ENCODE results near the gene SOBP. TPM values are rescaled to one million over a fixed set of nuclear protein-coding genes. Genes with fewer than 3 reads are reported as not detected.

SOBP gene
- total RNA-seq, 1 experiment from 2014 or later: 1.6 TPM

DNA sequence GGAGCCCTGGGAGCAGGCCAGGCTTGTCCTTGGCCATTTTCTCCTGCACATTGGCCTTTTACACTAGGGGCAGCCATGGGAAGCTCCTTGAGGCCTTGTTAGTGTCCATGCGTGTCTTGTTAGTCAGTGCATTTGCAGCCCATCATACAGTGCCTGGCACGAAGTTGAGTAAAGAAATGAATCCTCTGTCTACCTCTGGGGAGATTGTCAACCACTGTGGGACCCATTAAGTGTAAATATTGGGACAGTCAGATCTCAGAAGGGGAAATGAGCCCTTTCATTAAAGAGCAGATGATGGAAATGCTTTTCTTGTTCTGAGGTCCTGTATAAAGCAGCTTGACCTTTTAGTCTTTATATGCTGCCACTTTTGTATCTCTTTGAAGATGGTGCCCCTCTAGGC, 33.9 kb downstream of the SOBP start:
- DNase-seq (ENCODE audit: low read depth): no peak

DNA sequence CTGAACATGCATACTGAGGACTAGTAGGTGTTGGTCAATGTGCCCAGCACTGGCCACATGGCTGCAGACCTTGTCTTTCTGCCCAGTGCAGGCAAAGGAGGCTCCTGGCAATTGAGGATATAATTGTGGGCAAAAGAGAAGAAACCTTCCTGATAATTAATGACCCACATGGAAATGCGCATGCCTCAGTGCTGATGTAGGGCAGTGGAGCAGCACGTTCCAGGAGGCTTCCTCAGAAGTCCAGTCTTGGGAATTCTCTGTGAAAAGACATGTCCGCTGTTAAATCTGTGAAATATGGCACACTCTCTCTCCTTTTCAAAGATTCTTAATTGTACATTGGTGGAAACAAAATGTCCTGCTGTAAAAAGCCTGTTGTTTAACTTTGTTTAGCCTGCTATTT, 34.7 kb downstream of the SOBP start:
- DNase-seq (ENCODE audit: low read depth): no peak

DNA sequence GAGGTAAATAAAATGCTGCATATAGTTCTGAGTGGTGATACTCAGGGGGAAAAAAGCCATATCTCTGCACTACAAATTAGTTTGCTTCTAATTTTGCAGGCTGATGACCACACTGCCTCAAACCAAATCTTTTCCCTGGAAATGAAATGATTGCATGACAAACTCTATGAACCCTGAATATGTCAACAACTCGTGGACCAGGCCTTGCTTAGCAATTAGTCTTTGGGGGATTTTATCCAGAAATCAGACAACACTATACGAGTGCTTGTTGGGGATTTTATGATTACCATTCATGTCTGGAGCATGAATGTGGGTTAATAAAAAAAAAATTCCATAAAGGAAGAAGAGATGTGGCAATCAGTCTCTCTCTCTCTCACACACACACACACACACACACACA, 42.0 kb downstream of the SOBP start:
- no peak for DNase-seq (ENCODE audit: low read depth)

DNA sequence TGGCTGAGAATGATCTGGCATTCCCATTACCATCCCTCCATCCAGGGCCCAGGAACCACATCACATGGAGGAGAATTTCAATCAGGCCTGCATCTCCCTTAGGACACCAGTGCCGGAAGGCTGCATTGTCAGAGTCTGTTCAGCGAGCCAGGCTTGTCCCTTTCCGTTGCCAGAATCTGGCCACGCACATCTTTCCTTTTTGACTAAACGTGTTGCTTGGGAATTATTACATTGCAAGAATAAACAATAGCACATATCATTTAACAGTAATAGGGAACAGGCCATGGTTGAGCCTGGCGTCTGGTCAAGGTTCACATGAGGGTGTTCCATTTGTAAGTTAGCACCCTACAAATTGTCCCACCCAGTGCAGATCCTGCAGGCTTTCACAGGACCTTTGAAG, 42.8 kb downstream of the SOBP start:
- no peak for DNase-seq (ENCODE audit: low read depth)

DNA sequence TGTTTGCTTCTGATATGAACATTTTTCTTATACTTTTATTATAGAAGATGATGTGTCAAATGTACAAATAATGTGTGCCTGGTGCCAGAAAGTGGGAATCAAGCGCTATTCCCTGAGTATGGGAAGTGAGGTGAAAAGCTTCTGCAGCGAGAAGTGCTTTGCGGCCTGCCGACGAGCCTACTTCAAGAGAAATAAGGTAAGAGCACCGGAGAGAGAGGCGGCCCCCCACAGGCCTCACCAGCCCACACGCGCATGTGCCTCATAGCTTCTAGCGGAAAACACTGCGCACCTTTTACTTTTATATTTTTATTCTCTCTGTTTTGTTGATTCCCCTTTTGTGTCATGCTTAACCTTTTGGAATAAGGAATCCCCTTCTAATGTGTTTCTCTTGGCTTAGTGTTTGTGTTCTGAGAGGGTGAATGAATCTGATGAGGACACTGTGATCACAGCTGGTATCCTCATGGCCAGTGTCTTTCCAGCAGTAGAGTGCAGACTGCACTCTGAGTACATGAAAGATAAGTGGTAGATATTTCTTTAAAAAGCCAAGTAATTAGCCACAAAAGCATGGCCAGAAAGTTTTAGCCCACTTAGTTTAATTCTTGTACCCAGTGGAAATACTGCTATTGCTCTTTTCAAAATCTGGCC, 43.6 kb downstream of the SOBP start:
- DNase-seq (ENCODE audit: low read depth): no peak

- DNase-seq (ENCODE audit: low read depth): no peak
These were observed 44.7 kb downstream of the SOBP start for GRCh38 chr6:107534571-107535141.

- DNase-seq (ENCODE audit: low read depth): no peak
These were observed 45.7 kb downstream of the SOBP start for GRCh38 chr6:107535626-107536025.

GRCh38 chr6:107536180-107536961, 46.5 kb downstream of the SOBP start:
- no peak for DNase-seq (ENCODE audit: low read depth)

DNA sequence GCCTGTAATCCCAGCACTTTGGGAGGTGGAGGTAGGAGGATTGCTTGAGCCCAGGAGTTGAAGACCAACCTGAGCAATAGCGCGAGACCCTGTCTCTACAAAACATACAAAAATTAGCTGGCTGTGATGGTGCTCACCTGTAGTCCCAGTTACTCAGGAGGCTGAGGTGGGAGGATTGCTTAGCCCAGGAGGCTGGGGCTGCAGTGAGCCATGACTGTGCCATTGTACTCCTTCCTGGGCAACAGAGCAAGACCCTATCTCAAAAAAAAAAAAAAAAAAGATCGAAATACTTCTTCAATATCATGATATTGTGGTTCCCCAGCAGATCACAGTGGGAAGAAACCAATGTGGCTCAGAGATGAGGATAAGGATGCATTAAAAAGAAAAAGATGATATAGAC, 47.6 kb downstream of the SOBP start:
- no peak for DNase-seq (ENCODE audit: low read depth)

DNA sequence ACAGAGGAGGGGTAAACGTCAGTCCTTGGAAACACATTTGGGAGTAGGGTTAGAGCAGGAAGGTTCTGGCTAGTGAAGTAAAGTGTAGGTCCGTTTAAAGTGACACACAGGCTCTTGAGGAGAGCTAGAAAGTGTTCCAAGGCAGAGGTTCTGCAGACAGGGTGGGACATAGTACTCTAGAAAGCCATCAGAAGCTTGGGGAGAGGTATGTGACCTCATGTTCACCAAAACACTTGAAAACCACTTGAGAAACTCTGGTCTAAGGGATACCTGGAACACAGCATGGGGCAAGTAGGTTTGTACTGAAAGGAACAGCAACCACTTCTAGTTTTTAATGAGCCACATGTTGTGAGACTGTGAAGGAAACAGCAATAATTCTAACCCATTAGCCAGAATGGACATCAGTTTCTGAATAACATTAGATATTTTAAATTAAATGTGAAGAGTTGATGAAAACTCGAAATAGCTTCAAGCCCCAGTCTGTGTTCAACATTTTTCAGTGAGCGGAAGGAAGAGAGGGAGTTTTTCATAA, 49.0 kb downstream of the SOBP start:
- DNase-seq (ENCODE audit: low read depth): no peak

GRCh38 chr6:107539409-107539808, 49.5 kb downstream of the SOBP start:
- peak; percentile 3 for DNase-seq (ENCODE audit: low read depth)

- DNase-seq (ENCODE audit: low read depth): no peak
These were observed 50.0 kb downstream of the SOBP start for GRCh38 chr6:107539849-107540464.

- DNase-seq (ENCODE audit: low read depth): no peak
These were observed 50.5 kb downstream of the SOBP start for GRCh38 chr6:107540465-107540857.

DNA sequence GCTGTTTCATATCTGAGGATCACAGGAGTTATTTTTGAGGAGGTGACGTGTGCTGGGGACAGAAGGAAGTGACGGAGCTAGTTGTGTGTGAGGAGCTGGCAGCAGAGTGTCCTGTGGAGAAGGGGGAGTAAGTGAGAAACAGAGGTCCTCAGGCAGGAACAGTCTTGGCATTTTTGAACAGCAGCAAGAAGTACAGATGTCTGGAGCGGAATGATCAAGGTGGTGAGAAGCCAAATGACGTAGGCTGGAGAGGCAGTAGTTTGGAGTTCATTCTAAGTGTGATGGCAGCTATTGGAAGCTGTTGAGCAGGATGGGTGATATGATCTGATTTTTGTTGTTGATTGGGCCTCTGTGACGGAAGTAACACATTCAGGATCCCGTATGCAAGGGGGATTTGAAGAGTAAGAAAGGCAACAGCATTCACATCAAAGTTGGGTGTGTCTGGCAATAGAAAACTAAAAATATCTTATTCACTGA, 52.3 kb downstream of the SOBP start:
- no peak for DNase-seq (ENCODE audit: low read depth)

DNA sequence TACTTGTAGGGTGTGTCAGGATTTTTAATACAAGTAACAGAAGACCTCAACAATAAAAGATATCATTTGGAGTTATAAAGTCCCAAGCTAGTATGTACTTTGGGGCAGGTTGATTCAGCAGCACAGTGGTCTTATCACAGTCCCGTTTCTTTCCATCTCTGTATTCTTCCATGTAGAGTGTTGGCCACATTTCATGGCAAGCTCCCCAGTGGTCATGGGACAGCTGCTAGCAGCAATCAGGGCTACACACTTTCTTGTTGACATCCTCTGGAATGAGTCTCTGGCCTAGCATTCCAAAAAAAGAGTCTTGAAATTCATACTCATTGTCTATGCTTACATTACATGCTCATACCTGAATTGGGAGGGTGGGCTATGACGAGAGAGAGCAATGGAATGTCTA, 53.2 kb downstream of the SOBP start:
- DNase-seq (ENCODE audit: low read depth): no peak

GRCh38 chr6:107543567-107543966, 53.6 kb downstream of the SOBP start:
- no peak for DNase-seq (ENCODE audit: low read depth)

- no peak for DNase-seq (ENCODE audit: low read depth)
These were observed 55.8 kb downstream of the SOBP start for GRCh38 chr6:107545763-107546162.

GRCh38 chr6:107546691-107547450, 57.0 kb downstream of the SOBP start:
- no peak for DNase-seq (ENCODE audit: low read depth)

DNA sequence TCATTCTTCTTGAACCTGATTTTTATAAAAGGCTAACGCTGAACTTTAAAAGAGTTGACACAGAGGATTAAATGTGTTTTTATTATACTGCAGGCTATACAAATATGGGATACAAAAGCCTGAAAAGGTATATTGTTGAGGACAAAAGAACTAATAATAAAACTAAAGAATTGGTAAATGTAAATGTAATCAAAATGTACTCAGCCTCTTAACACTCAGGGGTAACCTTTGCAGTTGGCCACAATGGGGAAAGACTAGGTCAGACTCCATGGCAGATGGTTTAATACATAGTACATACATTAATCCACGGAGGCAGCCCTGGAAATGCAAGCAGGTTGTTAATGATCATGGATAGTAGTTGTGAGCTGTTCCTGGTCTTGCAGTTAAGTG, 57.5 kb downstream of the SOBP start:
- no peak for DNase-seq (ENCODE audit: low read depth)

GRCh38 chr6:107550241-107550840, 60.4 kb downstream of the SOBP start:
- no peak for DNase-seq (ENCODE audit: low read depth)

- DNase-seq (ENCODE audit: low read depth): no peak
These were observed 61.0 kb downstream of the SOBP start for GRCh38 chr6:107550906-107551305.
